HUES48 (cell line): Measurements from ENCODE around the gene ZNF783.
"Not testable (repeated sequence)": the region's sequence is repeated elsewhere in the genome, so short reads cannot be mapped to it uniquely, and the experiment has no call there.

Experiments
- H3K27ac ChIP-seq: one replicate; pipeline ENCODE4 v1.7.0; 2013; ENCODE audit warnings: low read depth, low read length, inconsistent platforms
- H3K27me3 ChIP-seq: 2 replicates; pipeline ENCODE4 v1.6.1; 2013; ENCODE audit warnings: mild to moderate bottlenecking, low read length; ENCODE audit not compliant: control insufficient read depth, insufficient read depth
- H3K36me3 ChIP-seq: 2 replicates; pipeline ENCODE4 v1.6.1; 2013; ENCODE audit warnings: low read length; ENCODE audit not compliant: control insufficient read depth, insufficient read depth
- H3K4me1 ChIP-seq: 2 replicates; pipeline ENCODE4 v1.6.1; 2013; ENCODE audit warnings: mild to moderate bottlenecking, low read length; ENCODE audit not compliant: control insufficient read depth, insufficient read depth
- H3K4me3 ChIP-seq: 2 replicates; pipeline ENCODE4 v1.5.1; 2013; ENCODE audit warnings: mild to moderate bottlenecking, low read depth, low read length
- H3K9ac ChIP-seq: 2 replicates; pipeline ENCODE4 v1.6.1; 2013; ENCODE audit warnings: mild to moderate bottlenecking, low read depth, low read length, moderate library complexity
- H3K9me3 ChIP-seq: 2 replicates; pipeline ENCODE4 v1.6.1; 2013; ENCODE audit warnings: low read length; ENCODE audit not compliant: control insufficient read depth, insufficient read depth

Gene ZNF783

GRCh38 chr7:149317986-149318672 is 56.1 kb downstream of the ZNF783 start:
- Histone ChIP-seq H3K27me3 (no peaks in the 10 kb centered on the region), H3K4me3 (no peak overlapping the region), H3K9me3 (no peaks in the 10 kb centered on the region), H3K27ac (no peak overlapping the region), H3K4me1 (0 out of 2 replicates have a peak, but pooled peaks cover 9% of the 10 kb centered on the region), H3K36me3 (no peaks in the 10 kb centered on the region), H3K9ac (no peak overlapping the region)

DNA sequence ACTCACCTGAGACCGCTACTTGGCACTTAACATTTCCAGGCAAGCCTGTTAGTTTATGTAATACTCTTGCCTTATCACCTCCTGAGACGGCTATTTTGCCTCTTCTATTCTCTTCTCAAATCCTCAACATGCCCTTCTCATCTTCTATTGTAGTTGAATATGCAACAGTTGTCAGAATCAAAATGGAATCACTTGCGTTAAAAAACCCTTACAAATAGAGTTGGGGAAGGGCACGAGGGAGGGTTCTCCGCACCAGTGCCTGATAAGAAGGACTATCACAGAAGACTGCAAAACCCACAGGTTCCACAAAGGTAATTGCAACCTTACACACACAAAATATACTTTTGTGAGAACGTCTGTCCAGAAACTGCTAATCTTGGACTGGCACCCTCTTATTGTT is 57.4 kb downstream of the ZNF783 start:
- Histone ChIP-seq H3K4me1 (0 out of 2 replicates have a peak, but pooled peaks cover 9% of the 10 kb centered on the region), H3K9me3 (peaks cover 2% of the 10 kb centered on the region; the same call in 1 of the 2 replicates), H3K27me3 (no peaks in the 10 kb centered on the region), H3K4me3 (no peak overlapping the region), H3K27ac (no peak overlapping the region), H3K36me3 (no peaks in the 10 kb centered on the region), H3K9ac (no peak overlapping the region)

- H3K27me3 ChIP-seq = no peaks in the 10 kb centered on the region
- 0 out of 2 replicates have a peak, but pooled peaks cover 9% of the 10 kb centered on the region for H3K4me1 ChIP-seq
- H3K9me3 ChIP-seq = peaks cover 13% of the 10 kb centered on the region; the same call in 1 of the 2 replicates
- H3K36me3 ChIP-seq = no peaks in the 10 kb centered on the region
- no peak overlapping the region for H3K27ac ChIP-seq
- no peak overlapping the region for H3K4me3 ChIP-seq
- H3K9ac ChIP-seq = no peak overlapping the region
These were observed 58.5 kb downstream of the ZNF783 start for GRCh38 chr7:149320313-149321124.

DNA sequence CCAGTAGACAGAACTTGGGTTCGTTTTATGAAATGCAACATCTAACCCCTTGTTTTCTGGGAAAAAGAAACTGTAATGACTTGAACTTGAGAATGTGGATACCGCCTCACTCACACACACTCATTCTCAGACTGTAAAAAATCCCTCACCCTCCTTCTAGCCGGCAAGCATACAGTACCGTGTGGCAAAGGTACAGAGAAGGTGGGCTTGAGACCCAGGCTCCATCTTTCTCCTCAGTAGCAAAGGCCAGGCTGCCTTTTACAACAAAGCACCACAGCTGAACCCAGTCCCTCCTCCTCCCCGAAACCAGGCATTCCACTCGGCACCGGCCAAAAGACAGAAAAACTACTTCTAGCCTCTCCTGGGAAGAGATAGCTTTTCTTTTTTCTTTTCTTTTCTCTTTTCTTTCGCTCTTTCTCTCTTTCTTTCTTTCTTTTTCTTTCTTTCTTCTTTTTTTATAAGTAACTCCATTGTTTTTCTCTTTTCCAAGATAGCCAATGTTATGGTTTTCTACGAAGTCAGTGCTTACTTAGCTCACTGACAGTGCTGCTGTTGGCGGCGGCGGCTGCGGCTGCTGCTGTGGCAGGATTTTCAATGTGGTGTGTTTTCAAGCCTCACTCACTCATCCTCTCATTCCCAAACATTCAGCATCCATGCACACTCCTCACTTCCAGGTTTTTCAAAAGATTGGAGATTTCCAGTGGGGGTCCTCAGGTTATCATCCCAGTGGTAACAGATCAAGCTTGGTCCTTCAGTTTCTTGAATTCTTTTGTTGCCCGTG is 59.3 kb downstream of the ZNF783 start:
- peaks cover 16% of the 10 kb centered on the region; the same call in 1 of the 2 replicates for H3K9me3 ChIP-seq
- not testable (repeated sequence) for H3K27me3 ChIP-seq, H3K4me3 ChIP-seq, H3K9ac ChIP-seq, H3K27ac ChIP-seq, H3K4me1 ChIP-seq, H3K36me3 ChIP-seq

GRCh38 chr7:149321978-149322541 is 60.1 kb downstream of the ZNF783 start:
- H3K36me3 ChIP-seq = no peaks in the 10 kb centered on the region
- no peaks in the 10 kb centered on the region for H3K27me3 ChIP-seq
- no peak overlapping the region for H3K9ac ChIP-seq
- no peak overlapping the region for H3K27ac ChIP-seq
- H3K9me3 ChIP-seq = peaks cover 16% of the 10 kb centered on the region; the same call in 1 of the 2 replicates
- 0 out of 2 replicates have a peak, but pooled peaks cover 9% of the 10 kb centered on the region for H3K4me1 ChIP-seq
- H3K4me3 ChIP-seq = no peak overlapping the region

DNA sequence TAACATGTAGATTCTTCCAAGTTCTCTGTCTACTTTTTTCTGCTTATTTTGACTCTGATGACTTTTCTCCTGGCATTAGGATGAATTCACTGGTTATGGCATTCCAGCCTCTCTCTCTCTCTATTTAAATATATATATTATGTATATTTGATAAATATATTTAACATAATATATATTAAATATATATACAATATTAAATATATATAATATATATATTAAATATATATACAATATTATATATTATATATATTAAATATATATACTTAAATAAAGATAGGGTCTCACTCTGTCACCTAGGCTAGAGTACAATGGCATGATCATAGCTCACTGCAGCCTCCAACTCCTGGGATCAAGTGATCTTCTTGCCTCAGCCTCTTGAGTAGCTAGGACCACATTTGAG is 60.7 kb downstream of the ZNF783 start:
- H3K9me3 ChIP-seq = peaks cover 20% of the 10 kb centered on the region; the same call in 1 of the 2 replicates
- H3K4me3 ChIP-seq = no peak overlapping the region
- no peaks in the 10 kb centered on the region for H3K27me3 ChIP-seq
- H3K27ac ChIP-seq = no peak overlapping the region
- H3K9ac ChIP-seq = no peak overlapping the region
- H3K4me1 ChIP-seq = 0 out of 2 replicates have a peak, but pooled peaks cover 9% of the 10 kb centered on the region
- H3K36me3 ChIP-seq = no peaks in the 10 kb centered on the region

GRCh38 chr7:149325248-149325647 is 63.3 kb downstream of the ZNF783 start:
- Histone ChIP-seq H3K27me3 (no peaks in the 10 kb centered on the region), H3K9ac (no peak overlapping the region), H3K27ac (no peak overlapping the region), H3K4me1 (0 out of 2 replicates have a peak, but pooled peaks cover 9% of the 10 kb centered on the region), H3K36me3 (no peaks in the 10 kb centered on the region), H3K4me3 (no peak overlapping the region), H3K9me3 (peaks cover 20% of the 10 kb centered on the region; the same call in 1 of the 2 replicates)

DNA sequence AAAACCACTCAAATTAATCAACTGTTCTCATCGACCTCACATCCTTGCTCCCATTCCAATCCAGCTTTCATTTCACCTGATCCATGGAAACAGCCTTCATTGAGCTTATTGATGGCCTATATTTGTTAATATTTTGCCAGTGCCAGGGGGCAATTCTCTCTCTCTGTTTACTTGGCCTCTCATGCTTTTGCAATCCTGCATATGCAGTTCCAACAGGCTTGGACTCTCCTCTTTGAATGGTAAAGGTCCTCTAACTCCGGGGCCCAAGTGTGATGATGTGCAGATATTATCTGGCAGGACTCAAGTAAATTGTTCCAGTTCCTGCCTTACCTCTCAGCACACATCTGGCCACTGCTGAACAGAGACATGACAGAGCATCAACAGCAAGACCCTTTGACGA is 67.3 kb downstream of the ZNF783 start:
- H3K27ac ChIP-seq = no peak overlapping the region
- H3K4me1 ChIP-seq = no peaks in the 10 kb centered on the region
- H3K27me3 ChIP-seq = no peaks in the 10 kb centered on the region
- H3K4me3 ChIP-seq = no peak overlapping the region
- H3K9me3 ChIP-seq = peaks cover 26% of the 10 kb centered on the region
- H3K36me3 ChIP-seq = no peaks in the 10 kb centered on the region
- H3K9ac ChIP-seq = no peak overlapping the region

GRCh38 chr7:149329766-149330334 is 67.9 kb downstream of the ZNF783 start:
- peaks cover 20% of the 10 kb centered on the region for H3K9me3 ChIP-seq
- no peak overlapping the region for H3K9ac ChIP-seq
- no peaks in the 10 kb centered on the region for H3K27me3 ChIP-seq
- H3K27ac ChIP-seq = no peak overlapping the region
- no peaks in the 10 kb centered on the region for H3K36me3 ChIP-seq
- no peak overlapping the region for H3K4me3 ChIP-seq
- H3K4me1 ChIP-seq = no peaks in the 10 kb centered on the region

GRCh38 chr7:149330914-149331567 is 69.0 kb downstream of the ZNF783 start:
- Histone ChIP-seq H3K27ac (no peak overlapping the region), H3K4me3 (0 out of 2 replicates have a peak overlapping the region, but pooled peaks have one; percentile 19), H3K27me3 (no peaks in the 10 kb centered on the region), H3K9me3 (peaks cover 11% of the 10 kb centered on the region), H3K4me1 (no peaks in the 10 kb centered on the region), H3K36me3 (no peaks in the 10 kb centered on the region), H3K9ac (no peak overlapping the region)
